Thyroid gland (tissue), 4 donors: Measurements from ENCODE around the gene AFF4. TPM values are rescaled to one million over a fixed set of nuclear protein-coding genes. Genes with fewer than 3 reads are reported as not detected.

Source experiments
- DNase-seq, 2 donors: peaks; one replicate each; pipeline ENCODE4 v3.0.0-alpha.2; 2019
- H3K27ac ChIP-seq, 3 donors: fragments of 200-600 bp; sonication (generic); 1 replicate in 2 of 3; 2 replicates in 1 of 3; pipeline ENCODE4 v1.5.1; 2016 to 2019; ENCODE audit warnings: mild to moderate bottlenecking in 1 of 3, moderate library complexity in 1 of 3
- H3K27me3 ChIP-seq: fragments of 200-600 bp; sonication (generic); one replicate; pipeline ENCODE4 v1.5.1; 2019
- H3K36me3 ChIP-seq, 2 donors: fragments of 200-600 bp; sonication (generic); one replicate each; pipeline ENCODE4 v1.5.1; 2016 to 2019
- H3K4me1 ChIP-seq, 2 donors: fragments of 200-600 bp; sonication (generic); one replicate each; pipeline ENCODE4 v1.5.1; 2017 to 2019
- H3K4me3 ChIP-seq, 3 donors: fragments of 200-600 bp; sonication (generic); replicated peaks in 1 of 3; 1 replicate in 2 of 3; 2 replicates in 1 of 3; pipeline ENCODE4 v1.5.1; 2016; ENCODE audit warnings: mild to moderate bottlenecking in 1 of 3
- H3K9me3 ChIP-seq: fragments of 200-600 bp; sonication (generic); one replicate; pipeline ENCODE4 v1.5.1; 2017
- POLR2A ChIP-seq, 2 donors: fragments of 450-650 bp; IDR thresholded peaks; one replicate each; pipeline ENCODE4 v1.6.1; 2017; ENCODE audit warnings: antibody characterized with exemption in 2 of 2, mild to moderate bottlenecking in 2 of 2, moderate library complexity in 1 of 2
- WGBS, 2 donors: methylation state at CpG; one replicate each; pipeline ENCODE4 v1.1.5; 2017; 5-methylcytosine and 5-hydroxymethylcytosine counted together
- intact Hi-C: fragments of 100-400 bp; cut with DNase I; formaldehyde crosslinking; loops from one replicate; pipeline ENCODE4 v1.15.1; 2023
- total RNA-seq, 4 donors: library from RNA; depleted of rRNA; stranded (reverse); fragments of >200 nt; gene quantifications; one replicate each; pipeline ENCODE4 v1.2.3, GENCODE V29; 2016
- TF ChIP-seq, protein P1 (sequence below), 6 experiments: fragments of 200-600 bp in 3 of 6; fragments of 450-650 bp in 3 of 6; sonication (generic) in 3 of 6; IDR thresholded peaks; one replicate each; pipeline ENCODE4 v1.5.1; 2016 to 2019; ENCODE audit warnings: antibody characterized with exemption in 6 of 6, mild to moderate bottlenecking in 2 of 6, inconsistent platforms in 1 of 6, moderate library complexity in 1 of 6

The AFF4 gene
- total RNA-seq, 4 donors from 2014 or later: 81.7 to 150 (median 95.7) TPM

DNA sequence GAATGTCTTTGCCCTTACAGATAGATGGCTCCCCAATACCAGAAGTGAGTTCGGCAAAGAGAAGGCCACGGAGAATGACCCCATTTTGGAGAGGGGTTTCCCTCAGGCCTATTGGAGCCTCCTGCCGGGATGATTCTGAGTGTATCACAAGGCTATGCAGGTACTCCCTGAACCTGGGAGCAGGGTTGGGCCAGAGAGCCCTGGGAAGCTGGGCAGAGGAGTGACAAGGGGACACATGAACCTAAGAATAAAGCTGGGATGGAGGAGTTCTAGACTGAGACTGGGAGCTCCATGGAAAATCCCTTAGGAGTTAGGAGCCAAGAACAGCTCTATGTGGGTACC lies 89.5 kb downstream of the AFF4 start:
- 93 to 97% methylated on average over 3 of the region's 3 CpGs for WGBS, 2 donors
- H3K4me3 ChIP-seq: no peak overlapping the region
- intact Hi-C loops: loop anchor here (5.0 kb wide), 1 partner anchor 47 kb away; no protein-coding TSS in a partner anchor
- no peak overlapping the region for H3K27ac ChIP-seq
- no peaks in the 10 kb centered on the region for H3K9me3 ChIP-seq
- H3K27me3 ChIP-seq: no peaks in the 10 kb centered on the region
- no peak for TF ChIP-seq POLR2A (IDR thresholded peaks at IDR 0.05)
- TF ChIP-seq, protein P1, sequence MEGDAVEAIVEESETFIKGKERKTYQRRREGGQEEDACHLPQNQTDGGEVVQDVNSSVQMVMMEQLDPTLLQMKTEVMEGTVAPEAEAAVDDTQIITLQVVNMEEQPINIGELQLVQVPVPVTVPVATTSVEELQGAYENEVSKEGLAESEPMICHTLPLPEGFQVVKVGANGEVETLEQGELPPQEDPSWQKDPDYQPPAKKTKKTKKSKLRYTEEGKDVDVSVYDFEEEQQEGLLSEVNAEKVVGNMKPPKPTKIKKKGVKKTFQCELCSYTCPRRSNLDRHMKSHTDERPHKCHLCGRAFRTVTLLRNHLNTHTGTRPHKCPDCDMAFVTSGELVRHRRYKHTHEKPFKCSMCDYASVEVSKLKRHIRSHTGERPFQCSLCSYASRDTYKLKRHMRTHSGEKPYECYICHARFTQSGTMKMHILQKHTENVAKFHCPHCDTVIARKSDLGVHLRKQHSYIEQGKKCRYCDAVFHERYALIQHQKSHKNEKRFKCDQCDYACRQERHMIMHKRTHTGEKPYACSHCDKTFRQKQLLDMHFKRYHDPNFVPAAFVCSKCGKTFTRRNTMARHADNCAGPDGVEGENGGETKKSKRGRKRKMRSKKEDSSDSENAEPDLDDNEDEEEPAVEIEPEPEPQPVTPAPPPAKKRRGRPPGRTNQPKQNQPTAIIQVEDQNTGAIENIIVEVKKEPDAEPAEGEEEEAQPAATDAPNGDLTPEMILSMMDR (IDR thresholded peaks at IDR 0.05): no peak
- peaks cover 0 to 2% of the 10 kb centered on the region in 2 donors for H3K36me3 ChIP-seq
- H3K4me1 ChIP-seq: peaks cover 0 to 10% of the 10 kb centered on the region in 2 donors
- no peak for DNase-seq

DNA sequence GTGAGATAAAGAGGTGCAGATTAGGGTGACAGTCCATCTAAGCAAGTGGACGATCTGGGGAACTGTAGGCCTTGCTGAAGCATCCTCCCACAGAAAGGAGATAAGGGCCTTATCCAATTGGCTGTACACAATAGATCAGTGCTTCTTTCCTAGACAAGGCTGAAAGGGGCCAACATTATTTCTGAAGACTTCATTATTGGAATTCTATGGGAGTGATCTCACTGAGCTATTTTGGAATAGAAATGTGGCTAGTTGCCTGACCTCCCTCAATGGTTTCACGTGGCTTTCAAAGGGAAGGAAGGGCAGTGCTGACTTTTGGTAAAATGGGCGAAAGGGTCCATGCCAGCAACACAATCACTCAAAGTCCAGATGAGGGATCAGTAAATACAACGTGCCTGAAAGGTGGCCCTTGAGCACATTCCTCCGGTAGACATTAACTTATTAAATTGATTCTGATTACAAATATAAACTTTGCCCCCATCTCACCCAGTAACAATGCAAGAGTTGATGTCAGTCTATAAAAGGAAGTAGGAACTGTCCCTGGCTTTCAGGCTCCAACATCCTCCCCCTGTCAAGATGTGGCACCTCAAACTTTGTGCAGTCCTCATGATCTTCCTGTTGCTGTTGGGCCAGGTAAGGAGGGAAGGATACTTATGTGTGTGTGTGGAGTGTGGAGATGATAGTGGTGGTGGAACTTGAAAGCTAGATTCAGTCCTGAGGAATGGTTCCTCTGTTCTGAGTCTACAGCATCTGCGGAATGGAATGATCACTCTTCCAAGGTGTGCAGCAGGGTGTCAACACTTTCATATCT lies 90.1 kb downstream of the AFF4 start, which contains the start of gene LEAP2:
LEAP2 (plus strand) TSS at position 550 of the 811 bp plus-strand sequence; CDS start at position 577, 27 bp downstream.
- Histone ChIP-seq H3K4me1 (peaks cover 0 to 8% of the 10 kb centered on the region in 2 donors), H3K36me3 (peaks cover 0 to 4% of the 10 kb centered on the region in 2 donors), H3K9me3 (no peaks in the 10 kb centered on the region), H3K27ac (no peak within 1 kb of the TSS), H3K27me3 (no peaks in the 10 kb centered on the region), H3K4me3 (no peak within 1 kb of the TSS)
- DNase-seq: no peak
- TF ChIP-seq POLR2A (IDR thresholded peaks at IDR 0.05): no peak
- TF ChIP-seq, protein P1 (IDR thresholded peaks at IDR 0.05): no peak
- WGBS, 2 donors: 86 to 90% methylated on average over 6 of the region's 6 CpGs
- intact Hi-C loops: loop anchor here (5.0 kb wide), 1 partner anchor 46 kb away; no protein-coding TSS in a partner anchor

DNA sequence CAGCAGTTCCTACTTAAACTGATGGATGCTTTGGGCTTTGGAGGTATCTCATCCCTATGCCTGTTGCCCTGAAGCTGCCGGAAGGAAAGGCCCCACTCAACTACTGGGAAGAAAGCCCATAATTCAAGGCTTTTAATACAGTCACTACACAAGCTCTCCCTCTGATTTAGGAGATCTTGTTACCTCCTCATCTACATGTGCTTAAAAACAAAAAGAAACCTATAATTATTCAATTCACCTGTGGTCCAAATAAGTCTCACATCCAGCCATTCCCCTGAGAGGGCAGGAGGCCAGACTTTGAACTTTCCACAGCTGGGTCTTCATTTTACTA lies 90.7 kb downstream of the AFF4 start:
- Histone ChIP-seq H3K36me3 (peaks cover 0 to 10% of the 10 kb centered on the region in 2 donors), H3K4me1 (peaks cover 0 to 5% of the 10 kb centered on the region in 2 donors), H3K27me3 (no peaks in the 10 kb centered on the region), H3K4me3 (no peak overlapping the region), H3K9me3 (no peaks in the 10 kb centered on the region), H3K27ac (no peak overlapping the region)
- DNase-seq: no peak
- WGBS, 2 donors: 91 to 100% methylated on average over 1 of the region's 1 CpG
- TF ChIP-seq POLR2A (IDR thresholded peaks at IDR 0.05): no peak
- TF ChIP-seq, protein P1 (IDR thresholded peaks at IDR 0.05): no peak
- intact Hi-C loops: loop anchor here (5.0 kb wide), 1 partner anchor 45 kb away; no protein-coding TSS in a partner anchor

DNA sequence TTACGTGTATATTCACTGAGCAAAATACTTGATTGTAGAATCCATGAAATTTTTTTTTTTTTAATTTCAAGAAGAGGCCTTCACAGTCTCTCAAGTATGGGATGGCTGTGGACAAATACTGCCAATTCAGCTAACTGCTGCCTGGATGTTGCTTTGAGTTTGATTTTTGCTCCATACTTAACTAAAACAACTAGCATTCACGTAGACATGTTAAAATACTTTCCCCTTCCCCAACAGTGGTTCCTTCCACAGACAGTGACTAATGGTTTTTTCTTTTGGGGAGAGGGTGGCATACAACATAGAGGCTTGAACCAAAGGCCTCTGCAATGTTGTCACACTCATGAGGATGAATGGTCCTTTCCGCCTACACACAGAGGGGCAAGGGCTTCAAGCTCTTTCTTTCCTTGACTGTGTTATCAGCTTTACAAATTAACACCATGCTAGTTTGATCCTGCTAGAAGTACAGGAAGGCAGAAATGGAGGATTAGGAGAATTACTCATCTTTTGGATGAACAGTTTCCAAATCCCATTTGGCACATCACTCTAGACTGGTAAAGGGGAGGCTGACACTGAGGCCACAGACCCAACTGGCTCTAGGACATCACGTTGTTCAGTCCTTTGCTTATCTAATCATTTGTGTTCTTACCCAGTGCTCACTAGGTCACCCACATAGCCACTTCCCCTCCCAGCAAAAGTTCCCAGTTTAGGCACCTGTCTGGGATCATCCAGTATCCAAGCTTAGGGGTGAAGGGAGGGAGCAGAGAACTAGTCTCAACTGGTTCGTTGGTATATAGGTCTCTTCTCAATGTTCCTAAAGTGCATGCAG lies 91.8 kb downstream of the AFF4 start:
- TF ChIP-seq, protein P1 (IDR thresholded peaks at IDR 0.05): no peak
- TF ChIP-seq POLR2A (IDR thresholded peaks at IDR 0.05): no peak
- Histone ChIP-seq H3K4me3 (no peak overlapping the region), H3K9me3 (no peaks in the 10 kb centered on the region), H3K27ac (no peak overlapping the region), H3K36me3 (peaks cover 0 to 12% of the 10 kb centered on the region in 2 donors), H3K27me3 (no peaks in the 10 kb centered on the region), H3K4me1 (peaks cover 4 to 9% of the 10 kb centered on the region in 2 donors)
- no peak for DNase-seq
- WGBS, 2 donors: 87 to 88% methylated on average over 5 of the region's 5 CpGs
- intact Hi-C loops: loop anchor here (5.0 kb wide), 1 partner anchor 44 kb away; no protein-coding TSS in a partner anchor
